Calu3 (cell line): Measurements from ENCODE around the gene CYTL1. TPM values are rescaled to one million over a fixed set of nuclear protein-coding genes. Genes with fewer than 3 reads are reported as not detected.

Experiments used
- BruUV-seq: library from RNA; stranded (reverse); fragments of 400-500 nt; replicated peaks from 2 replicates; lab custom pipeline; 2021; lab: Mats Ljungman, UMichigan
- CTCF ChIA-PET: fragments of 300-600 bp; sonication (Branson Sonifier 250); formaldehyde crosslinking; loops from one replicate; lab custom pipeline; 2022; ENCODE audit warnings: antibody characterized with exemption; lab: Charles Lee
- DNase-seq: peaks from one replicate; pipeline ENCODE4 v3.0.0; 2022
- H3K27ac Mint-ChIP-seq: one replicate; pipeline ENCODE4 v1.8.0; 2022; ENCODE audit warnings: mixed read lengths; ENCODE audit not compliant: unreplicated experiment
- H3K27me3 Mint-ChIP-seq: one replicate; pipeline ENCODE4 v1.8.0; 2022; ENCODE audit warnings: mixed read lengths; ENCODE audit not compliant: unreplicated experiment
- H3K36me3 Mint-ChIP-seq: one replicate; pipeline ENCODE4 v1.8.0; 2022; ENCODE audit warnings: mild to moderate bottlenecking, moderate library complexity, mixed read lengths; ENCODE audit not compliant: insufficient read depth, unreplicated experiment
- H3K4me1 Mint-ChIP-seq: one replicate; pipeline ENCODE4 v1.8.0; 2022; ENCODE audit warnings: mild to moderate bottlenecking, low read depth, mixed read lengths; ENCODE audit not compliant: unreplicated experiment
- H3K4me3 Mint-ChIP-seq: one replicate; pipeline ENCODE4 v1.8.0; 2022; ENCODE audit warnings: mild to moderate bottlenecking, low read depth, moderate library complexity, mixed read lengths; ENCODE audit not compliant: unreplicated experiment
- H3K9me3 Mint-ChIP-seq: one replicate; pipeline ENCODE4 v1.8.0; 2022; ENCODE audit warnings: low read depth, mixed read lengths; ENCODE audit not compliant: unreplicated experiment
- CTCF ChIP-seq: fragments of 200-600 bp; IDR thresholded peaks from one replicate; pipeline ENCODE4 v1.8.0; 2022; ENCODE audit warnings: antibody characterized with exemption; ENCODE audit not compliant: unreplicated experiment
- intact Hi-C: fragments of 100-400 bp; cut with micrococcal nuclease; formaldehyde crosslinking; loops from one replicate; pipeline ENCODE4 v1.10.0; 2022; ENCODE audit not compliant: unreplicated experiment
- total RNA-seq: library from RNA; stranded (reverse); gene quantifications from 2 replicates; pipeline ENCODE4 v1.2.3, GENCODE V29; 2022

CYTL1 gene
- total RNA-seq, 1 experiment from 2014 or later: not detected

- no peaks in the 10 kb centered on the region for H3K4me1 Mint-ChIP-seq
- DNase-seq: no peak
- no peak overlapping the region for H3K4me3 Mint-ChIP-seq
- H3K27me3 Mint-ChIP-seq: no peaks in the 10 kb centered on the region
- TF ChIP-seq CTCF: no peak
- H3K36me3 Mint-ChIP-seq: no peaks in the 10 kb centered on the region
- no TSS peak for BruUV-seq
- CTCF ChIA-PET: no interaction called here
- H3K27ac Mint-ChIP-seq: no peak overlapping the region
- H3K9me3 Mint-ChIP-seq: peaks cover 12% of the 10 kb centered on the region
- intact Hi-C loops: no loop called here
Observed at GRCh38 chr4:4985844-4986243, 33.4 kb downstream of the CYTL1 start.

- H3K4me3 Mint-ChIP-seq: no peak overlapping the region
- no peaks in the 10 kb centered on the region for H3K27me3 Mint-ChIP-seq
- H3K4me1 Mint-ChIP-seq: no peaks in the 10 kb centered on the region
- H3K27ac Mint-ChIP-seq: no peak overlapping the region
- no TSS peak for BruUV-seq
- TF ChIP-seq CTCF: no peak
- no peaks in the 10 kb centered on the region for H3K36me3 Mint-ChIP-seq
- CTCF ChIA-PET: no interaction called here
- DNase-seq: no peak
- intact Hi-C loops: no loop called here
- H3K9me3 Mint-ChIP-seq: peaks cover 12% of the 10 kb centered on the region
Observed at GRCh38 chr4:4985036-4985435, 34.2 kb downstream of the CYTL1 start.

GRCh38 chr4:4984186-4984585 is 35.1 kb downstream of the CYTL1 start:
- TF ChIP-seq CTCF: no peak
- BruUV-seq: no TSS peak
- CTCF ChIA-PET: no interaction called here
- no peak for DNase-seq
- H3K9me3 Mint-ChIP-seq: peaks cover 12% of the 10 kb centered on the region
- no peaks in the 10 kb centered on the region for H3K36me3 Mint-ChIP-seq
- H3K4me3 Mint-ChIP-seq: no peak overlapping the region
- no peak overlapping the region for H3K27ac Mint-ChIP-seq
- no peaks in the 10 kb centered on the region for H3K4me1 Mint-ChIP-seq
- H3K27me3 Mint-ChIP-seq: no peaks in the 10 kb centered on the region
- intact Hi-C loops: no loop called here

GRCh38 chr4:4981827-4982226 is 37.4 kb downstream of the CYTL1 start:
- peaks cover 15% of the 10 kb centered on the region for H3K9me3 Mint-ChIP-seq
- intact Hi-C loops: no loop called here
- no peaks in the 10 kb centered on the region for H3K4me1 Mint-ChIP-seq
- no peak overlapping the region for H3K4me3 Mint-ChIP-seq
- no TSS peak for BruUV-seq
- DNase-seq: no peak
- no peak overlapping the region for H3K27ac Mint-ChIP-seq
- CTCF ChIA-PET: no interaction called here
- TF ChIP-seq CTCF: no peak
- no peaks in the 10 kb centered on the region for H3K27me3 Mint-ChIP-seq
- no peaks in the 10 kb centered on the region for H3K36me3 Mint-ChIP-seq

GRCh38 chr4:4981427-4981826 is 37.8 kb downstream of the CYTL1 start:
- CTCF ChIA-PET: no interaction called here
- Mint-ChIP-seq H3K27me3 (no peaks in the 10 kb centered on the region), H3K4me1 (no peaks in the 10 kb centered on the region), H3K27ac (no peak overlapping the region), H3K4me3 (no peak overlapping the region), H3K36me3 (no peaks in the 10 kb centered on the region), H3K9me3 (peaks cover 16% of the 10 kb centered on the region)
- no peak for DNase-seq
- BruUV-seq: no TSS peak
- no peak for TF ChIP-seq CTCF
- intact Hi-C loops: no loop called here
